CD4-positive, alpha-beta T cell treated with Interleukin-21 for 1 hour (primary cell): ENCODE results near the gene CACTIN.
"Not testable (repeated sequence)": the region's sequence is repeated elsewhere in the genome, so short reads cannot be mapped to it uniquely, and the experiment has no call there.

Experiments used
- DNase-seq: peaks from one replicate; pipeline ENCODE4 v3.0.0-alpha.2; 2020

CACTIN gene

GRCh38 chr19:3645067-3645396 lies 18.4 kb upstream of the CACTIN start:
- DNase-seq = no peak

- no peak for DNase-seq
Measured at GRCh38 chr19:3644351-3645066, 17.9 kb upstream of the CACTIN start.

DNA sequence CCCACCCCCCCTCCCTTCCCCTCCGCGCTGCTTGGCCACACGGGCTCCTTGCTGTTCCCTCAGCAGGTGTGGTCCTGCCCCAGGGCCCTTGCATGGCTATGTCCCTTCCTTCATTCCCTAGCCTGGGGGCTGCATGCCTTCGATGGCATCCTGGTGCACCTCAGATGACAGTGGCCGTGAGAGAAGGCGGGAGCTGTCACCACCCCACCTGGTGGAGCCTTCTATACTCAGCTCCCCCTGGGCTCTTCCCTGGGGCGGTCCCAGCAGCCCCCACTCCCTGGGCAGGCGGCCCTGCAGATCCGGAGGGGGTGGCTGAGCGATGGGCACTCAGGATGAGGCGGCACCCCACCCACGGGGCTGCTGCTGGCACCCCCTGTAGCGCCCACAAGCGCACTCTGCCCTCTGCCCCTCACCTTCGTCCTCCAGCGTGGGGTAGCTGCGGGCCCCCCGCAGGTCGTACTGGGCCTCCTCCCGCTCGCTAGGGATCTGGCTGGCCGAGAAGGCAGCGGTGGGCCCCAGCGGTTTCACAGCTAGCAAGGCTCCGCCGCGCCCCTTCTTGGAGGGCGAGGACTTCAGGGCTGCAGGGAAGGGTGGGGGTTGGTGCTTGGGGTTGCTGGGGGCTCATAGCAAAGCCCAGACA lies 17.2 kb upstream of the CACTIN start:
- DNase-seq = no peak

- peak; percentile 18 for DNase-seq
Measured at GRCh38 chr19:3642987-3643673, 16.5 kb upstream of the CACTIN start.

DNA sequence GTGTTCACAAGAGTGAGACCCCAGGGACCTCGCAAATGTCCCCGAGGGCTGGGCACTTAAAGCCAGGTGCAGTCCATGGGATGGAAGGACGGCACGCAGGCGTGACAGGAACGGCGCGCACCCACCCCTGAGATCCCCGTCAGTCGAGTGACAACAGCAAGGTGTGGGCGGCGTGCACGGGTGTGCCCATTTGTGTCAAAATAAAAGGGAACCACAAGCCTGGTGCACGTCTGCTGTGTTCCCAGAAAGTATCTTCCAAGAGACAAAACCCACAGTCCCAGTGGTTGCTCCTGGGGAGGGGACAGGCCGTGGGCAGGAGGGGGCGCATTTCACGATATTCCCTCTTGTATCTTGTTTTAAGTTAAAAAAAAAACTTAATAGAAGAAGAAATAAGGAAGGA lies 15.7 kb upstream of the CACTIN start:
- no peak for DNase-seq

DNA sequence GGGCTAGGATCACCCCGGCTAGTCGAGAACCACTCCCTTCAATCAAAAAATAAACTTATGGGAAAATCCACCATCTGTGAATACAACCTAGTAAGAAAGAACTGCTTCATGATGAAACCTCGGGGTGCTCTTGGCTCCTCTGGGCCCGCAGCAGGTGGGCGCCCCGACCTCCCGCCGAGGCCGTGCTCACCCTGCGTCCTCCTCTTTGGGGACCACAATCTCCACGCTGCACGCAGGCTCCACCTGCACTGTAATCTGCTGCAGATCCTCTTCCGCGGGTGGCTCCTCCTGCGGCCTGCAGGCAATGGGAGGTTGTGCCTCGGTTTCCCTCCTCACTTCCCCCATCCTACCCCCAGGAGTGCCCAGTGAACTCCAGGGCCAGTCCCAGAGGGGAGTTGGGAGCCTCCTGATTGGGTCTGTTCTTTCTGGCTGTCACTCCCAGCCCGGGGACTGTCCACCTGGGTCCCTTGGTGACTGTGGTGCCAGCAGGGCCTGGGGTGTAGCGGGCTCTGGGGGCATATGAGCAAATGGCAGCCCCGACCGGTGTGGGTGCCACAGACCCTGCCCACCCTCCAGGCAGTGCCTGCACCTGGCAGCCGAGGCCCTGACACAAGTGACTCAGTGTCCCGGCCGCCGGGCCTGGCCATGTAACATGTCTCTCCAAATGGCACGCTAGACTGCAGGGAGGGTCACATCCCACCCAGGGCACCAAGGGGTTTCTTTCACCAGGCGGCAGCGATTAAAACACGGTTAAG lies 15.1 kb upstream of the CACTIN start:
- no peak for DNase-seq

DNA sequence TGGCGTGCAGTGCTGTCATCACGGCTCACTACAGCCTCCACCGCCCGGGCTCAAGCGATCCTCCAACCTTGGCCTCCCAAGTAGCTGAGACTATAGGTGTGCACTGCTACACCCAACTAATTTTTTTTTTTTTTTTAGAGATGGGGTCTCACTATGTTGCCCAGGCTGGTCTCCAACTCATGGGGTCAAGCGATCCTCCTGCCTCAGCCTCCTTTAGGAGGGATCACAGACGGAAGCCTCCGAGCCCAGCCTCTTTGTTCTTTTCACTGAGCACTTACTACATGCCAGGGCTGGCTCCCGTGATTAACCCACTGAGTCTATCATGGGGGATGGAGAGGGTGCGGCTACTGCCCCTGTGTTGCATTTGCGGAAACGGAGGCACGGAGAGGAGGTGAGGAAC lies 12.9 kb upstream of the CACTIN start:
- no peak for DNase-seq

GRCh38 chr19:3638208-3639193 lies 11.9 kb upstream of the CACTIN start:
- DNase-seq = no peak

GRCh38 chr19:3637621-3638020 lies 11.0 kb upstream of the CACTIN start:
- no peak for DNase-seq

- DNase-seq = no peak
Measured at GRCh38 chr19:3636962-3637361, 10.4 kb upstream of the CACTIN start.

DNA sequence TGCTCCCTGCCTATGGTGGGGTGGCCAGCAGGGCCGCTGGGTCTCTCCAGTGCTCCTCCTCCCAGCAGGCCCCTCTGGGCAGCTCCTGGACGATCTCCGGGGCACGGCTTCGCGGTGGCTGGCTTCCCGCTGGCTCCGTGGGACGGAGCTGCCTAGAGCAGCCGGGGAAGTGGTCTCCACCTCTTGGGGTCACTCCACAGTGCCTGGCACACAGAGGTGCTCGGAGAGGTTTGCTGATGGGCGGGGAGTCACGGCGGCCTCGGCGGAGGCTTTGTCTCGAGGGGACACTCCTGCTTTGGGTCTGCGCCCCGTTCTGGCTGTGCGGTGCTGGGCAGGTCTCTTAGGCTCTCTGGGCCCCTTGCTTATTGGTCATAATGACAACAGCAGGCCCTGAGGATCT lies 9.9 kb upstream of the CACTIN start:
- DNase-seq = no peak

DNA sequence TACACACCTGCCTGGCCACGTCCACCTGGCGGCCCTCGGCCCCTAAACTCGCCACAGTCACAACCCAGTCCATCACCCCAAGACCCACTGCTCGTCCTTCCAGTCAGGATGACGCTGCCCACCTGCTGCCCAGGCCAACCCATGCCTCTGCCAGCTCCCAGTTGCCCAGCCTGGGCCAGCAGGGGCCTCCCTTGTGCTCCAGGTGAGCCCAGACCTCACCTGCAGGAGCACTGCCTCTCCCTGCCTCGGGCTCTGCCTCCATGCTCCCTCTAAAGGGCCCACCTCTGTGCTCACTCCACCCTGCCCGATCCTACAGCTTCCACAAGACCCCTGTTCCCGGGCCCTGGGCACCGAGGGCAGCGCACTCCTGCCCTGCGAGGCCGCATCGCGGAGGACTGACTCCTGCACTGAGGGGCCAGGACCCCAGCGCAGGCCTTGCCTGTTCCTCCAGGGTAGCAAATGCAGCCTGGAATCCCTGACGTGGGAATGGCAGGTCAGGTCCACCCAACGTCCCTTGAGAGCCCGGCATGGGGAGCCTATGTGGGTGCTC lies 8.0 kb upstream of the CACTIN start:
- no peak for DNase-seq

GRCh38 chr19:3633559-3633988 lies 7.0 kb upstream of the CACTIN start:
- DNase-seq = no peak

DNA sequence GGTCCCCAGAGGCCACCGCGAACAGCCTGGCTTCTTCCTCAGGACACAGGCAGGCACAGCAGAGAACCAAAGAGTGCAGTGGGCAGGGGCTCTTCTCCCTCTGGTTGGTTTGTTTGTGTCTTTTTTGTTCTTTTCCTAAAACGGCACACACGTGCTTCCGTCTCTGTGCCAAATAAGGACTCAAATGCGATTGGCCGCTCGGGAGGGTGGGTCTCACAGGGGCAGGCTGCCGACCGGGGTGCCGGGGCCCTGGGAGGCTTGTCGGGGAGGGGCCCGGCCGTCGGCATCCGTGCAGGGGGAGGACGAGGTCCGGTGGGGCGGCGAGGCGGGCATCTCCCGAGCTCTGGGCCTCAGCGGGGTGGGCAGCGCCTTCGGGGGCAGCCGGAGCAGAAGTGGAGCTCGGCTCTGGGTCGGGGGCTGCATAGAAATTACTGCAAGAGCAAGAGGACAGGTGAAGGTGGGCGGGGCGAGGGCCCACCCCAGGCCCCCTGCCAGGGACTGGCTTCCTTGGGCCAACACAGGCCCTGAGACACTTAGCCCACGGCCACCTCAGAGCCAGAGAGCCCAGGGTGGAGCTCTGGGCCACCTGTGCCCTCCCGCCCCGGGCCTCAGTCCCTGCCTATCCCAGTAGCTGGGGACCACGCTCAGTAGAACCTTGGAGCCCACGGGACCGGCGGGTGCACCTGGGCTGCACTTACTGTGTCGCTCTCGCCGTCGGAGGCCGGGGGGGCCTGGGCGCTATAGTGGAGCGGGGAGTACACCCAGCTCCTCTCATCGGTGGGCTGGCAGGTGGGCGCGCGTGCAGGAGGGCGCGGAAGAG lies 6.4 kb upstream of the CACTIN start:
- no peak for DNase-seq

DNA sequence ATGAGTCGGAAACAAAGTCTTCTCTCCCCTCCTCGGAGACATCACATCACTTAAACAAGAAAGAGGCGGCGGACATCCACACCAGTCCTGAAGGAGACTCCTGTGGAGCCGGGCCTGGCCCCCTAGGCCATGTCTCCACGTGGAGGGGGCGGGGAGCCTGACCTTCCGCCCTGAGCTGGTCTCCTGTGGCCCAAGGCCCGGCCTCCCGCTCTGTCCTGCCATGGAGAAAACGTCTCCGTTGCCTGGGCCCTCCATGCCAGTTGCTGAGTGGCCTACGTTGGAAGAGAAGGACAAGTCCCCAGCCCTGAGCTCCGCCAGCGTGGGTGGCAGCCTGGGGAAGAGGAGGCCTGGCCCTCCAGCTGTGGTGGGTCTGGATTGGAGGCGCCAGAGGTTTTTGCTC lies 5.5 kb upstream of the CACTIN start:
- no peak for DNase-seq

- DNase-seq = no peak
Measured at GRCh38 chr19:3631053-3631861, 4.7 kb upstream of the CACTIN start.

GRCh38 chr19:3628766-3629165 lies 2.2 kb upstream of the CACTIN start:
- not testable (repeated sequence) for DNase-seq

DNA sequence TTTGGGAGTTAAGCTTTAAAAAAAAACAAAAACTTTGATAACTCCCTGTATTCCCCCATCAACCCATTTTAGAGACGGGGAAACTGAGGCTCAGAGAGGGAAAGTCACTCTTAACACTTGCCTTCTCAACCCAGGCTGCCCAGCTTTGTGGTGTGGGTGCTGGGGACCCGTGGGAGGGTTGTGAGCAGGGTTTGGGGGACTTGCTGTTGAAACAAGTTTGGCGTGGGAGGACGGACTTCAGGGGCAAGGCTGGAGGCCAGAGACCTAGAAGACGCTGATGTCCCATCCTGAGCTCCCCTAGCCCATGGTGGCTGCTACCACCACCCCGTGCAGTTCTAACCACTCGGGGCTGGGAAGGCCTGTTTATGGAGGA lies 747 bp upstream of the CACTIN start:
- no peak for DNase-seq

GRCh38 chr19:3625996-3626472 lies 556 bp downstream of the CACTIN start:
- no peak for DNase-seq

GRCh38 chr19:3623716-3624115 lies 2.9 kb downstream of the CACTIN start:
- DNase-seq = no peak
